22Rv1 (cell line): ENCODE measurements around the gene RBM20.

ENCODE experiments used
- ZFX ChIP-seq: fragments of 450-650 bp; IDR thresholded peaks from 2 replicates; pipeline ENCODE4 v1.6.1; 2017; ENCODE audit warnings: antibody characterized with exemption, borderline replicate concordance
- TF ChIP-seq, protein P1 (sequence below): fragments of 450-650 bp; IDR thresholded peaks from 2 replicates; pipeline ENCODE4 v1.5.1; 2017; ENCODE audit warnings: mild to moderate bottlenecking

- TF ChIP-seq, protein P1, sequence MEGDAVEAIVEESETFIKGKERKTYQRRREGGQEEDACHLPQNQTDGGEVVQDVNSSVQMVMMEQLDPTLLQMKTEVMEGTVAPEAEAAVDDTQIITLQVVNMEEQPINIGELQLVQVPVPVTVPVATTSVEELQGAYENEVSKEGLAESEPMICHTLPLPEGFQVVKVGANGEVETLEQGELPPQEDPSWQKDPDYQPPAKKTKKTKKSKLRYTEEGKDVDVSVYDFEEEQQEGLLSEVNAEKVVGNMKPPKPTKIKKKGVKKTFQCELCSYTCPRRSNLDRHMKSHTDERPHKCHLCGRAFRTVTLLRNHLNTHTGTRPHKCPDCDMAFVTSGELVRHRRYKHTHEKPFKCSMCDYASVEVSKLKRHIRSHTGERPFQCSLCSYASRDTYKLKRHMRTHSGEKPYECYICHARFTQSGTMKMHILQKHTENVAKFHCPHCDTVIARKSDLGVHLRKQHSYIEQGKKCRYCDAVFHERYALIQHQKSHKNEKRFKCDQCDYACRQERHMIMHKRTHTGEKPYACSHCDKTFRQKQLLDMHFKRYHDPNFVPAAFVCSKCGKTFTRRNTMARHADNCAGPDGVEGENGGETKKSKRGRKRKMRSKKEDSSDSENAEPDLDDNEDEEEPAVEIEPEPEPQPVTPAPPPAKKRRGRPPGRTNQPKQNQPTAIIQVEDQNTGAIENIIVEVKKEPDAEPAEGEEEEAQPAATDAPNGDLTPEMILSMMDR = peak; percentile 79
- TF ChIP-seq ZFX = no peak
Measured at GRCh38 chr10:110681023-110681681, 37.0 kb downstream of the RBM20 start.
